Hematopoietic multipotent progenitor cell treated with erythropoietin and hydrocortisone succinate and interleukin-3 and kit ligand, for 8 days (in vitro differentiated cells): ENCODE measurements around the gene ORC5.
"Not testable (repeated sequence)": the region's sequence is repeated elsewhere in the genome, so short reads cannot be mapped to it uniquely, and the experiment has no call there.

Experiments used
- DNase-seq: peaks from one replicate; pipeline ENCODE4 v3.0.0-alpha.2; 2015

Gene ORC5

GRCh38 chr7:104185346-104185745, 22.5 kb downstream of the ORC5 start:
- no peak for DNase-seq

- DNase-seq: no peak
Measured at GRCh38 chr7:104179178-104179577, 28.6 kb downstream of the ORC5 start.

- DNase-seq: not testable (repeated sequence)
Measured at GRCh38 chr7:104177565-104178083, 30.2 kb downstream of the ORC5 start.

GRCh38 chr7:104176332-104176731, 31.5 kb downstream of the ORC5 start:
- no peak for DNase-seq

- no peak for DNase-seq
Measured at GRCh38 chr7:104175361-104175984, 32.3 kb downstream of the ORC5 start.

GRCh38 chr7:104174798-104175197, 33.0 kb downstream of the ORC5 start:
- DNase-seq: peak; percentile 60

- no peak for DNase-seq
Measured at GRCh38 chr7:104162081-104162480, 45.7 kb downstream of the ORC5 start.

- no peak for DNase-seq
Measured at GRCh38 chr7:104161244-104161643, 46.6 kb downstream of the ORC5 start.

GRCh38 chr7:104160375-104160774, 47.4 kb downstream of the ORC5 start:
- peak; percentile 43 for DNase-seq

GRCh38 chr7:104156842-104157277, 51.0 kb downstream of the ORC5 start:
- DNase-seq: peak; percentile 40

GRCh38 chr7:104153287-104153686, 54.5 kb downstream of the ORC5 start:
- DNase-seq: no peak

- DNase-seq: no peak
Measured at GRCh38 chr7:104152468-104152867, 55.3 kb downstream of the ORC5 start.

GRCh38 chr7:104150470-104150869, 57.3 kb downstream of the ORC5 start:
- DNase-seq: no peak

GRCh38 chr7:104149822-104150221, 58.0 kb downstream of the ORC5 start:
- DNase-seq: no peak

- no peak for DNase-seq
Measured at GRCh38 chr7:104142147-104142546, 65.7 kb downstream of the ORC5 start.

- no peak for DNase-seq
Measured at GRCh38 chr7:104137971-104138370, 69.8 kb downstream of the ORC5 start.

- no peak for DNase-seq
Measured at GRCh38 chr7:104137511-104137910, 70.3 kb downstream of the ORC5 start.

GRCh38 chr7:104136981-104137380, 70.8 kb downstream of the ORC5 start:
- DNase-seq: no peak

- DNase-seq: no peak
Measured at GRCh38 chr7:104136561-104136960, 71.3 kb downstream of the ORC5 start.

- DNase-seq: no peak
Measured at GRCh38 chr7:104135760-104136558, 71.9 kb downstream of the ORC5 start.

- DNase-seq: no peak
Measured at GRCh38 chr7:104133238-104133637, 74.6 kb downstream of the ORC5 start.

- DNase-seq: no peak
Measured at GRCh38 chr7:104130726-104131125, 77.1 kb downstream of the ORC5 start.

- no peak for DNase-seq
Measured at GRCh38 chr7:104127204-104127603, 80.6 kb downstream of the ORC5 start.

GRCh38 chr7:104126411-104126841, 81.4 kb downstream of the ORC5 start:
- no peak for DNase-seq
